Measurements from ENCODE around the gene COX6B2. TPM values are rescaled to one million over a fixed set of nuclear protein-coding genes. Genes with fewer than 3 reads are reported as not detected.

Gene COX6B2
- total RNA-seq, 1 experiment from 2014 or later = 0.80 TPM

- Histone ChIP-seq H3K9me2 (replicated peaks; ENCODE audit: low read length) (no peaks in the 10 kb centered on the region), H3K9me3 (ENCODE audit: low read length) (no peaks in the 10 kb centered on the region), H3K9ac (ENCODE audit: low read length) (peak overlapping the region; percentile 41), H3K4me2 (ENCODE audit: low read length) (peak overlapping the region; percentile 82), H4K20me1 (ENCODE audit: low read length) (no peaks in the 10 kb centered on the region), H3F3A (ENCODE audit: low read length, unreplicated experiment) (no peaks in the 10 kb centered on the region), H3K4me1 (ENCODE audit: insufficient read depth, low read length) (peaks cover 7% of the 10 kb centered on the region; the same call in 1 of the 2 replicates), H3K27ac (ENCODE audit: low read length) (no peak overlapping the region), H3K27me3 (ENCODE audit: low read length) (no peaks in the 10 kb centered on the region), H3K79me2 (ENCODE audit: low read length) (no peaks in the 10 kb centered on the region), H2AFZ (ENCODE audit: low read length) (peak overlapping the region; percentile 89), H3K4me3 (ENCODE audit: low read length) (peak overlapping the region; percentile 57), H3K36me3 (ENCODE audit: low read depth, low read length) (no peaks in the 10 kb centered on the region)
- ATAC-seq = peak; percentile 87
- intact Hi-C loops (cut with micrococcal nuclease) = loop anchor here (1.0 to 5.0 kb wide), 3 partner anchors 25 to 71 kb away; partner anchors contain the start of genes IL11 and KMT5C
- ChIA-PET POLR2A (ENCODE audit: unreplicated experiment) (no interaction called here), CTCF (interaction anchor here (0.5 to 1.3 kb wide), 5 partner anchors 37 to 99 kb away, joined by 3 to 5 read pairs (median 4); partner anchors contain the start of gene KMT5C)
- TSS peak; percentile 74 for BruUV-seq (replicated peaks)
- TF ChIP-seq CTCF (conservative IDR thresholded peaks at IDR 0.05; ENCODE audit: low read depth, low read length) = peak; percentile 97
- TF ChIP-seq EZH2 (IDR thresholded peaks at IDR 0.05; ENCODE audit: low read length, unreplicated experiment) = no peak
- peak; percentile 91 for DNase-seq
These were observed 52.8 kb downstream of the COX6B2 start for GRCh38 chr19:55301459-55302317.

GRCh38 chr19:55300886-55301458, 53.5 kb downstream of the COX6B2 start:
- intact Hi-C loops (cut with micrococcal nuclease) = loop anchor here (5.0 kb wide), 1 partner anchor 71 kb away; the partner anchor contains the start of gene IL11
- no peaks in the 10 kb centered on the region for H4K20me1 ChIP-seq (ENCODE audit: low read length)
- no peaks in the 10 kb centered on the region for H3K36me3 ChIP-seq (ENCODE audit: low read depth, low read length)
- no peaks in the 10 kb centered on the region for H3K27me3 ChIP-seq (ENCODE audit: low read length)
- H3K4me1 ChIP-seq (ENCODE audit: insufficient read depth, low read length) = peaks cover 7% of the 10 kb centered on the region; the same call in 1 of the 2 replicates
- no peaks in the 10 kb centered on the region for H3K9me2 ChIP-seq (replicated peaks; ENCODE audit: low read length)
- CTCF ChIA-PET = interaction anchor here (0.5 to 1.3 kb wide), 4 partner anchors 37 to 98 kb away, joined by 3 to 5 read pairs (median 4); partner anchors contain the start of gene KMT5C
- H3K4me2 ChIP-seq (ENCODE audit: low read length) = peak overlapping the region; percentile 82; the same call in 1 of the 2 replicates
- DNase-seq (no peak), ATAC-seq (no peak)
- no peak overlapping the region for H3K4me3 ChIP-seq (ENCODE audit: low read length)
- no peak for TF ChIP-seq EZH2 (IDR thresholded peaks at IDR 0.05; ENCODE audit: low read length, unreplicated experiment)
- TF ChIP-seq EZH2phosphoT487 (IDR thresholded peaks at IDR 0.05; ENCODE audit: borderline replicate concordance, low read length) = no peak
- TF ChIP-seq CTCF (conservative IDR thresholded peaks at IDR 0.05; ENCODE audit: low read depth, low read length) = no peak
- no peaks in the 10 kb centered on the region for H3F3A ChIP-seq (ENCODE audit: low read length, unreplicated experiment)
- H3K9ac ChIP-seq (ENCODE audit: low read length) = no peak overlapping the region
- POLR2A ChIA-PET (ENCODE audit: unreplicated experiment) = no interaction called here
- no TSS peak for BruUV-seq (replicated peaks)
- peak overlapping the region; percentile 89; the same call in 1 of the 2 replicates for H2AFZ ChIP-seq (ENCODE audit: low read length)
- no peaks in the 10 kb centered on the region for H3K79me2 ChIP-seq (ENCODE audit: low read length)
- no peaks in the 10 kb centered on the region for H3K9me3 ChIP-seq (ENCODE audit: low read length)
- H3K27ac ChIP-seq (ENCODE audit: low read length) = no peak overlapping the region

Measured in PC-3 (cell line).